ENCODE measurements around the gene CXCR6.

GRCh38 chr3:45905755-45906154 is 37.5 kb upstream of the CXCR6 start:
- TF ChIP-seq CTCF (IDR thresholded peaks at IDR 0.05; ENCODE audit: low read depth, low read length, poor library complexity, severe bottlenecking) (no peak), EZH2phosphoT487 (IDR thresholded peaks at IDR 0.05; ENCODE audit: borderline replicate concordance, low read length) (no peak)

Measured in DOHH2 (cell line).